ENCODE results near the gene ABCA9. TPM values are rescaled to one million over a fixed set of nuclear protein-coding genes. Genes with fewer than 3 reads are reported as not detected.

Gene ABCA9
- total and polyA plus RNA-seq, 3 donors from 2014 or later: 5.0 to 13.8 (median 12.7) TPM

DNA sequence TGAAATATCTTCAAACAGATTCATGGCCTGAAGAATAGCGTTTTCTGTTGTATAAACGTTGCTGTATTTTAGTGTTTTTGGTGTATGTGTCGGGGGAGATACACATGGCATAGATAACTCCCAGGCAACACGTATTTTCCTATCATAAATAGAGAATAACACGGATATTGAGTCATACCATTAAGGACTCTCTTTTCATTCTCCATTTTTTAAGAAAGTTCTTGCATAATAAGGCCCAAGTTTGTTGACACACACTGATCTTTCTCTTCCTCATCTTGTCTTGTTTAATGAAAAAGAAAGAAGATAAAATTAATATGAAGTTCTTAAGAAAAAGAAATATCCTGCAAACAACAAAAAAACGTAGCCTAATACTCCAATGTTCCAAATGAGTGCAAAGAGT is 119.0 kb downstream of the ABCA9 start:
- DNase-seq: no peak
- 76 to 77% methylated on average over 6 of the region's 6 CpGs for WGBS, 2 donors

DNA sequence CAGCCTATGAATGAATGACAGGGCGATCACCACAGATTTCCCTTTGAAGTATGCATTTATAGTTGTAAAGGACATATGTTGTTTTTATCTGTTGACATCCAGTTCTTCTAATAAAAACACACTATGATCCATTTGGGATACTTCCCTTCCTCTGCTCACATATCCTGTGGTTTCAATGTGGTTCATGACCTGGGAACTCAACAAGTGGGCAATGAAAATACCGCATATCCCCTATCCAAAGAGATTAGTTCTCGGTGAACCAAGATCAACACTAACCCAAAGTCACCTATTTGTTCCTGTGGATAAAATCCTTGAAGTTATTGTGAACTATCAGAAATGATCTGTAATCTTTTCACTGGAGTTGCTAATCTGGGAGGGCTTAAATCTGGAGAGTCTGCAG is 121.5 kb downstream of the ABCA9 start:
- 74 to 78% methylated on average over 3 of the region's 3 CpGs for WGBS, 2 donors
- H3K4me3 ChIP-seq: no peak overlapping the region
- H3K27ac ChIP-seq: no peak overlapping the region
- no peaks in the 10 kb centered on the region for H3K36me3 ChIP-seq (ENCODE audit: low read depth, missing control alignments)
- intact Hi-C loops (cut with DNase I; ENCODE audit: low total_unique reads): no loop called here
- H3K9me3 ChIP-seq: no peaks in the 10 kb centered on the region
- DNase-seq: no peak
- TF ChIP-seq, protein P1, sequence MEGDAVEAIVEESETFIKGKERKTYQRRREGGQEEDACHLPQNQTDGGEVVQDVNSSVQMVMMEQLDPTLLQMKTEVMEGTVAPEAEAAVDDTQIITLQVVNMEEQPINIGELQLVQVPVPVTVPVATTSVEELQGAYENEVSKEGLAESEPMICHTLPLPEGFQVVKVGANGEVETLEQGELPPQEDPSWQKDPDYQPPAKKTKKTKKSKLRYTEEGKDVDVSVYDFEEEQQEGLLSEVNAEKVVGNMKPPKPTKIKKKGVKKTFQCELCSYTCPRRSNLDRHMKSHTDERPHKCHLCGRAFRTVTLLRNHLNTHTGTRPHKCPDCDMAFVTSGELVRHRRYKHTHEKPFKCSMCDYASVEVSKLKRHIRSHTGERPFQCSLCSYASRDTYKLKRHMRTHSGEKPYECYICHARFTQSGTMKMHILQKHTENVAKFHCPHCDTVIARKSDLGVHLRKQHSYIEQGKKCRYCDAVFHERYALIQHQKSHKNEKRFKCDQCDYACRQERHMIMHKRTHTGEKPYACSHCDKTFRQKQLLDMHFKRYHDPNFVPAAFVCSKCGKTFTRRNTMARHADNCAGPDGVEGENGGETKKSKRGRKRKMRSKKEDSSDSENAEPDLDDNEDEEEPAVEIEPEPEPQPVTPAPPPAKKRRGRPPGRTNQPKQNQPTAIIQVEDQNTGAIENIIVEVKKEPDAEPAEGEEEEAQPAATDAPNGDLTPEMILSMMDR (IDR thresholded peaks at IDR 0.05): no peak
- no peak for TF ChIP-seq POLR2A (IDR thresholded peaks at IDR 0.05)
- no peaks in the 10 kb centered on the region for H3K4me1 ChIP-seq
- no peaks in the 10 kb centered on the region for H3K27me3 ChIP-seq

More for the DNA sequence above, 119.0 kb downstream of the ABCA9 start:
- intact Hi-C loops (cut with DNase I; ENCODE audit: low total_unique reads): no loop called here
- Histone ChIP-seq H3K27ac (no peak overlapping the region), H3K9me3 (no peaks in the 10 kb centered on the region), H3K4me3 (no peak overlapping the region), H3K36me3 (ENCODE audit: low read depth, missing control alignments) (no peaks in the 10 kb centered on the region), H3K27me3 (no peaks in the 10 kb centered on the region), H3K4me1 (no peaks in the 10 kb centered on the region)
- no peak for TF ChIP-seq POLR2A (IDR thresholded peaks at IDR 0.05)
- TF ChIP-seq, protein P1 (IDR thresholded peaks at IDR 0.05): no peak

DNA sequence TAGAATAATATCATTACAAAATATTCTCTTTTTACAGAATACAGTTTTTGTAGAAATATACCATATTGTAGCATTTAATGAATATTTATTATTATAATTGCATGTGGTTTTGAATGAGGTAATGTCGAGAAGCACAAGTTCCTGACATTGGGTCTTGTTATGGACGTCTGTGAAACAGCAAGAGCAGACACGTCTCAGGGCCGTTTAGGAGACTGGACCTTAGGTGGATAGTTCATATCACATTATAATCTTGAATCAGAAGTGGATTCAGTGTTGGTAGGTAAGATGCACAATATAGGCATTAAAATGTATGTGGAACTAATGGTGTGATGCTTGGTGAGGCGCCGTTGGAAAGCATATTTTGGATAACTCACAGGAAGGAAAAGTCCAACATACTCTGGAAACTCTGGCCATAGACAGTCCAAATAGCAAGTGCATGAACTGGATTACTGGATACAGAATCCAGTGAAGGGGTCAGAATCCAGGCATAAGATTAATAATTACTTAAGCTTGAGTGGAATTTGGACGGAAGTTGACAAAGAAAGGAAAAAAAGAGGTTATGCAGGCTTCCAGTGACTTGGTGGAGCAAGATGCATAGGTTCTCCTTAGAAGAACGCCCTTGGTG is 122.7 kb downstream of the ABCA9 start:
- H3K27me3 ChIP-seq: no peaks in the 10 kb centered on the region
- TF ChIP-seq, protein P1 (IDR thresholded peaks at IDR 0.05): no peak
- TF ChIP-seq POLR2A (IDR thresholded peaks at IDR 0.05): no peak
- no peak overlapping the region for H3K4me3 ChIP-seq
- DNase-seq: no peak
- no peaks in the 10 kb centered on the region for H3K9me3 ChIP-seq
- no peaks in the 10 kb centered on the region for H3K4me1 ChIP-seq
- no peak overlapping the region for H3K27ac ChIP-seq
- intact Hi-C loops (cut with DNase I; ENCODE audit: low total_unique reads): no loop called here
- no peaks in the 10 kb centered on the region for H3K36me3 ChIP-seq (ENCODE audit: low read depth, missing control alignments)
- WGBS, 2 donors: 82 to 91% methylated on average over 8 of the region's 8 CpGs

DNA sequence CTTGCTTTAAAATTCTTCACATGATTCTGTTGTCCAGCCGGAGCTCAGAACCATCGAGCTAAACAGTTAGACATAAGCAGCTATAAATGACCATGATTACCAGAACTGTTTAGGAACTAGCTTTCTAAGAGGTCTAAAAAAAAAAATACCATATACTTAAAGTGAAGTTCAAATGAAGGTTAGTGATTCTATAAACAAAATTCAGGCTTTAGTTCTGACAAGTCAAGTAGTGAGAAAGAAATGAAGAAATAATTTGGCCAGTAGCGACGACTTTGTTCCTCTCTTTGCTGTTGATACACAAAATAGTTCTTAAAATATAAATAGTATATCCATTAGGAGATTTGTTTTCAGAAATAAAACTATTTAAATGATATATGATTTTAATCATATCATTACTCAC is 133.2 kb downstream of the ABCA9 start:
- no peaks in the 10 kb centered on the region for H3K4me1 ChIP-seq
- H3K9me3 ChIP-seq: no peaks in the 10 kb centered on the region
- 68 to 82% methylated on average over 4 of the region's 4 CpGs for WGBS, 2 donors
- no peak for DNase-seq
- intact Hi-C loops (cut with DNase I; ENCODE audit: low total_unique reads): no loop called here
- no peaks in the 10 kb centered on the region for H3K36me3 ChIP-seq (ENCODE audit: low read depth, missing control alignments)
- H3K27ac ChIP-seq: no peak overlapping the region
- no peak overlapping the region for H3K4me3 ChIP-seq
- no peak for TF ChIP-seq POLR2A (IDR thresholded peaks at IDR 0.05)
- TF ChIP-seq, protein P1 (IDR thresholded peaks at IDR 0.05): no peak
- no peaks in the 10 kb centered on the region for H3K27me3 ChIP-seq
